8988T (cell line): ENCODE measurements around the gene BCL2.
"Not testable (repeated sequence)": the region's sequence is repeated elsewhere in the genome, so short reads cannot be mapped to it uniquely, and the experiment has no call there.

Source experiments
- DNase-seq: peaks from one replicate; pipeline ENCODE4 v3.0.0; 2011

Gene BCL2

DNA sequence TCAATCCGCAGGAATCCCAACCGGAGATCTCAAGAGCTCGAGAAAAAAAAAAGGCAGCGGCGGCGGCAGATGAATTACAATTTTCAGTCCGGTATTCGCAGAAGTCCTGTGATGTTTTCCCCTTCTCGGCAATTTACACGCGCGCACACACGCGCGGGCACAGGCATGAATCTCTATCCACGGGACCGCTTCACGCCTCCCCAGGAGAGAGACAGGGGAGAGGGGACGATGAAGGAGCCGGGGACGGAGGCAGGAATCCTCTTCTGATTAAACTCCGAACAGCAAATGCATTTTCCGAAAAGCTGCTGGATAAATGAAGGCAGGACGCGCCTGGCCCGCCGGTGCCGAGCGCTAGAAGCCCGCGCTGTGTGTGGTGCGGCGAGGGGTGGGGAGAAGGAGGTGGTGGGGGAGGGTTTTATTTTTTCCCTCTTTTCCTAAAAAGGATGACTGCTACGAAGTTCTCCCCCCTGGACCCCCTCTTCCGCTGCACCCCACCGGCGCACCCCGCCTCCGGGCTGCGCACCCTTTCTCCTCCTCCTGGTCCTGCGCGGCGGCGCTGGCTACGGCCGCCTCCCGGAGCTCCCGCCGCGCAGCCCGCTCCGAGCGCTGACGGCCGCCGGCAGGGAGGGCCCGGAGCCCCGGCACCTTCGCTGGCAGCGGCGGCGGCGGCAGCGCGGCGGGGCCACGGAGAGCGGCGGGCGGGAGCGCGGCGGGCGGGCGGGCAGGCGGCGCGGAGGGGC lies at the start of gene BCL2:
BCL2 (minus strand) TSS at position 387 of the 740 bp plus-strand sequence.
- no peak for DNase-seq

DNA sequence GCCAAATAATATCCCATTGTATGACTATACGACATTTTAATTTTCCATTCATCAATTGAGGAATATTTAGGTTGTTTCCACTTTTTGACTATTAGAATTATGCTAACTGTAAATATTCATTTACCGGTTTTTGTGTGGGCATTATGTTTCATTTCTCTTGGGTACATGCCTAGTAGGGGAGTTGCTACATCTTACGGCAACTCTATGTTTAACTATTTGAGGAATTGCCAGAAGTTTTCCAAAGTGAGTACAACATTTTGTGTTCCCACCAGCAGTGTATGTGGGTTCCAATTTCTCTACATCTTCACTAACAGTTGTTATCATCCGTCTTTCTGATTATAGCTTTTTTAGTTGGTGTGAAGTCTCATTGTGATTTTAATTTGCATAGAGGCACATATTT lies 49.0 kb upstream of the BCL2 start:
- DNase-seq: no peak

DNA sequence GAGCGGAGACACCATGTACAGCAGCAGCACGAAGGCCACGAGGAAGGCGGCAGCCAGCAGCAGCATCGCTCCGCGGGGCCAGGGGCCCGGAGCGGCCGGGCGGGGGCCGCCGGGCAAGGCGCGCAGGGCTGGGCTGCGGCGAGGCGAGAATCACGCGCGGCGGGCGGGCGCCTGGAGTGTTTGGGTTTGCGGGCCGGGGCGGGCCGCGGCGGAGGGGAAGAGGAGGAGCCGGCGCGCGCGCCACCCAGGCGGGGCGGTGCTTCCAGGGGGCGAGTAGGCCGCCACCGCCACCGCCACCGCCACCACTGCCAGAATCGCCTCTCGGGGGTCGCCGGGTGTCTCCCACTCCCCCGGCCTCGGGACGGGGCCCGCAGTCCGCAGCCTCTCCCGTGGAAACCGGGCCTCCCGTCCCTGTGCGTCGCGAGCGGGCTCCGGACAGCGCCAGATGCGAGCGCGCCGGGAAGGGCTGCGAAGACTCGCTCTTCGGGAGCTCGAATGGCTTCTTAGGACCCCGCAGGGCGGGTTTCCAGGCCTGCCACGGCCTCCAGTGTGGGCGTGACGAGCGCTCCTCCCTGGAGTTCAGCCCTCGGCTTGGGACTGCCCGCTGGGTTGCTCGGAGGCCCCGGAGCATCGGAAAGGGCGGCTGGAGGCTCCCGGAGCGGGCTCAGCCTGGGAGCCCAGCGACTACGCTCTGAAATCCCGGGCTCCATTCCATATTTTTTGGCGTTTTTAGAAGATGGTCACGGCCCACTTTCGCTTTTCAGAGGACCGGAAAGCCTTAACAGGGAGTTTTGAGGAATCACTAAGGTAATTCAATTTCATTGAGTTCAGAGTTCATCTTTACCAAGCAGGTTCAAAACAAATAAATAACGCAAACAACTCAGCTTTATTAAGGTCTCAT lies 47.7 kb upstream of the BCL2 start, which contains the start of gene KDSR:
KDSR (minus strand) TSS at position 154 of the 901 bp plus-strand sequence; CDS start at position 66, 88 bp downstream.
- peak; percentile 46 for DNase-seq

DNA sequence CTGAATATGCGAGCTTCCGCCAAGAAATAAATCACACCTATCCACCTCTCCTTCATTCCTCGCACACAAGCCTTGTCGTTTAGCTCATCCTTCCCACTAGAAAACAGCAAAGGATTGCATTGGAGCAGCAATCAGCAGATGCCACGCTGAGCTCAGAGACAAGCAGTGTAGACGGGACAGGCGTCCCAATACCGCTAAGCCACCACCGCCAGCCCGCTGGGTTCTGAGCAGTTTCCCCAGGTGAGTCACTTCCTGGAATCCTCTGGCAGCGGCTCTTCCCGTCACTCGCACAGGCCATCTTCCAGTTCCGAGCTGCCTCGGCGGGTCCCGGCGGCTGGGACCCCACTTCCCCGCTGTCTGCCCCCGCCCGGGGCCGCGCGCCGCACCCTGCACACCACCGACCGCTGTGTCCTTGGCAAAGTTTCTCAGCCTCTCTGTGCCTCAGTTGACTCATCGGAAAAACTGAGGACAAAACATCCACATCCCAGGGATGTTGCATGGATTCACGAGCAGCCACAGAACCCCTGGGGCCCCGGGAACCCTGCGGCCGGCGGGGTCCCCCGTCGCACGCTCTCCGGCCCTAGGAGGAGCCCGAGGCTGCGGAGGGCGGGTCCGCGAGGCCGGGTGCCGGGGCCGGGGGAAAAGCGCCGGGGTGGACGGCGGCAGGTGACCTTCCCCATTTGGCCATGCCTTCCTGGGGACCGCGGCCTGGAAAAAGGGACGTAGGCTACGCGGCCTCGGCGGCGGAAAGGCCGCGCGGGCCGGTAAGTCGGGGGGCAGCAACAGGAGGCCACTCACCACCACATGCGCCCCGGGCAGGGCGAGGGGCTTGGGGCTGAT lies 46.9 kb upstream of the BCL2 start:
- DNase-seq: peak; percentile 26

DNA sequence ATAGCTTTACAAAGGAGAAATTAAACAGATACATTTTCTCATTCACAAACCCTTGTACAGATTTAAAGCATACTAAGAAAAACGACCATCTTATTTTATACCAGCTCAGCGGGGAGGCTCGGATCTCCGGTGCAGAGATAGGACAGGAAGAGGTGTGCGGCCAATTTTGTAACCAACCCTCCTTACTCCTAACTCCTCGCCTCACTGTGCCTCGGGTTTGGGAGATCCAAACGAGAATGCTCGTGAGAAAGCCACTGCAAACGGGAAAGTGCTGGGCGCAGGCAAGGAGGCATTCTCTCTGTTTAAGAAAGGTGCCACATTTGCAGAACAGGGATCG lies 46.3 kb upstream of the BCL2 start:
- no peak for DNase-seq

DNA sequence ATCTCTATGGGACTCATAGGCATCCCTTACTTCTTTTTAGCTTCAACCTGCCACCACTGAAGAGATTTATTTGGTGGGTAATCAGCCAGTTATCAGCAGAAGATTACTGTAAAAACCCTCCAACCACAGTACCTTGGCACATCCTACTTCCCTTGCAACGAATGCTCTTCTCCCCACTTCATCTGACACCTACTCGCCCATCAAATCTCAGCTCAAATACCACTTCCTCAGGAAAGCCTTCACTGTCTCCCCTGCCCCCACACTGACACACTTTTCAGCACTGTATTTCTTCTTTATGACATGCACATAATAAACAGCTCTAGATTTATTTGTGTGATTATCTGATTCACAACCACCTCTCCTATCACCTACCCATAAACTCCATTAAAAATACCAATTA lies 44.4 kb upstream of the BCL2 start:
- DNase-seq: no peak

DNA sequence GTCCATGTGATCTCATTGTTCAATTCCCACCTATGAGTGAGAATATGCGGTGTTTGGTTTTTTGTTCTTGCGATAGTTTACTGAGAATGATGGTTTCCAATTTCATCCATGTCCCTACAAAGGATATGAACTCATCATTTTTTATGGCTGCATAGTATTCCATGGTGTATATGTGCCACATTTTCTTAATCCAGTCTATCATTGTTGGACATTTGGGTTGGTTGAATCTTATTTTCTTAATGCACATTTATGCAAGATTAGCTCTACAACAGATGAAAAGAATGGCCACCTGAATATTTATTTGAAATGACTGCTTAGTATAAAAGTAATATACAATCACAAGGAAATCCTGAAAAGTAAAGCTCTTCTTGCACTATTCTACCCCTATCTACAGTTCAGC lies 43.9 kb upstream of the BCL2 start:
- DNase-seq: not testable (repeated sequence)

DNA sequence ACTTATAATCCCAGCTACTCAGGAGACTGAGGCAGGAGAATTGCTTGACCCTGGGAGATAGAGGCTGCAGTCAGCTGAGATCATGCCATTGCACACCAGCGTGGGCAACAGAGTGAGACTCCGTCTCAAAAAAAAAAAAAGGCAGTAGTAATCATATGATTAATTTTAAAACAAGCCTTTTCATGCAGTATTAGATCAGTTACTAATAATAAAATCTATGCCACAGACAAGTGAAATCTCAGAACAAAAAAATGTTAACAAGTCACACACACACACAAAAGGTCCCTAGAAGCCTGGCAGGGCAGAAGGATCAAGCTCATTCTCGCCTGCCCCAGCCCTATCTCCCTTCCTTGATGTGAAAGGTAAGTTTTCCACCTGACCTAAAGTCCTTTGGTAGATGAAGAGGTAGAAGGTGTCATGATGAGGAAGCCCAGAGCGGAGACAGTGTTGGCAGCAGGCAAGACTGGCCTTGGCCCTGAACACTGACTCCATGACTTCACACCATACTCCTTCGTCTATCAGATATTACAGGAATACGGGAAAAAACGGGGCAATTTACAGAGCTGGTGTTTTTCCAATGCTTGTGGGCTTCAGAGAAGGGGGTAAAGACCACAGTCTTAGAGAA lies 36.8 kb upstream of the BCL2 start:
- DNase-seq: no peak

DNA sequence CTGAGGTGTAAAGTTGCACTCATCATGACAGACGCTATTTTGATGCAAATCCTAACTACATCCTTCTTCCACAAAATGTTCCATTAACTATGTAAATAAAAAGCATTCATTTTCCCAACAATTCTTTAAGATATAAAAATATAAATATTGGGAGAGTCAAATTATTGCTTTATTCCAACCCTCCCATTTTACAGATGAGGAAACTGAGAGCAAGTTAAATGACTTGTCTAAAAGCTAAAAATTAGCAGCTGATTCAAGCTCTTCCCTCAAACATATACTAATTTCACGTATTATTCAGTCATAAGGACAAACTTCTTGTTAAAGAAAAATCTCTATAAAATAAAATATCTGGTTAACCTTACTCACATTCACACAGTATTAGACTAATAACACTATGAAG lies 30.7 kb upstream of the BCL2 start:
- DNase-seq: no peak

DNA sequence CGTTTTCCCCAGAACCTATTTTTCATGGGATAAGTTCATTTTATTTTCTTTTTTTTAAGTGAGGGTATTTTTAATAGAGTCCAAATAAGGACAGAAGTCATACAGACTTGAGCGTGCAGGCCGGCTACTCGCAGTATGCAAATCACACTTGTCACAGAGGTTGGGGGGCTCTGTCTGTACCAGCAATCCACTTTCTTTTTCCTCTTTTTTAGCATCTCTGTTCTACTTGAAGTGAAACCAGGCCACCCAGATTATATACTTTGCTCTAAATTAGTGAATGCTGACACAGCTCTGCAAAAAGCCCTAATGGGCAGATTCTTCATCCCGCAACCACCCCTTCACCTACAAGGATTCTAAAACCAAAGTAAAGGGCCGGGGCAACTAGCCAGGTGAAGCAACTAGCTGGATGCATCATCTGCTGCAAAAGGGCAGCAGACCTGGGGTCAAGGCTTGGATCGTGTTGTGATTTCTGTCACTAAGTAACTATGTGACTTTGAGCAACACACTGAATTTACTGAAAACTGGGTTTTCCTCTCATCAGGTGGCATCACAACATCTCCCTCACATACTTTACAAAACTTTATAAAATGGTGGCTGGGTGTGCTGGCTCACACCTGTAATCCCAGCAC lies 29.1 kb upstream of the BCL2 start:
- DNase-seq: no peak

DNA sequence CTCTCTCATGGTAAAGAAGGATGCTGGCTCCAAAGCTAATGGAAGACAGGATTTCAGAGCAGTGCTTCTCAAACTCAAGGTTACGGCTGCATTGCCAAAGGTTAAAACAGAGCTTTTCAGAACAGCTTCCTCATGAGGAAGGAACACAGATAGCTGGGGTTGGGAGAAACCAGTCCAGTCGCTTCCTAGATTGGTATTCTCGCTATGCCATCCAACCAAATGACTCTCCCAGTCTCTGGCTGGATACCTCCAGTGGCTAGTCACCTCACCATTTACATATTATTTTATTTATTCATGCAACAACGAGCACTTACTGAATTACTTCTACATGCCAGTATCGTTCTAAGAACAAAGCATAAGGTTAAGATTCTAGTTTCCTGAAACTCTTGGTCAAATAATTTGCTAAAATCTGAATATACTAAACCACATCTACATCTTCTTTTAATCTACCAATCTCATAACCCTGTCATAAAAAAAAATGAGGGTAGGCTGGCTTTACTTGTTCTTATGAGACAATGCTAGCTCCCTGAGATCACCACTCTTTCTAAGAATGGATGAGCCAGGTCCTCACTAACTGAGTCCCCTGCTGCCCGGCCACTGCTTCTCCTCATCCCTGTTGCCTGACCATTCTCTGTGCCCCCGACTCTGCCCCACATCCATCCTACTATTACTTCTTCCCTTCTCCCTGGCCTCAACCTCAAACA lies 27.1 kb upstream of the BCL2 start:
- no peak for DNase-seq

DNA sequence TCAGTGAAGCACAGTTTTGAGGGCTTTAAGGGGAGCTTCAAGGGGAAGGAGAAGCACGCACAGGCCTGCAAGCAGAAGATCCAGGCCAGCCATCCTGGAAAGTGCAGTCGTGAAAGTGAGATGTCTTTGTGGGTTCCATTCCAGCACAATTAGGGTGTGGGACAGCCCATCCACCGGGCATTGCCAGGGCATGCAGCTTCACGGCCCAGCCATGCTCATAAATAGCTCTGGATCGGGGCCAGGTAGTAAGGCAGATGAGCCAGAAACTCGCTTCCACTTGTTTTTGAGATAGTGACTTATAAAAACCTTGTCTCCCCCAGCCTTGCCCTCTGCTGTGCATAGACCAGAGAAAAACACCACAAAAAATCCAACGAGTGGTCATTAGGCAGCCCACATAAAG lies 26.5 kb upstream of the BCL2 start:
- DNase-seq: no peak

DNA sequence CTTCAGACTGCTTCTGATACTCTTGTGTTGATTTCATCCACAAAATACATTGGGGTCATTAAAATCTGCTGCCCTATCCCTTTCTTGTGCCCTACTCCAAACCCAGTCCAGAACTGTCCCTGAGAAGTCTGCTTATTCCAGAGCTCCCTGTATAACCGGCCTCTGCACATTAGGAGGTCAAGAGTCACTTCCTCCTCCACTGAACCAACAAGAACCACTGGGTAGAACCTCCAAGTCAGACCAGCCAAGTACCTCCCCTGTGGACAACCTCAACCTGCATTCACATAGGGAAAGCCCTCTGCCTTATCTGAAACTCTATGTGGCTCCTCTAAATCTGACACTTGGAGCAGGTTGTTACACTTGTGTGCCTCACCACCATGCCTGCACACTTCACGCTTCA lies 25.3 kb upstream of the BCL2 start:
- DNase-seq: no peak

DNA sequence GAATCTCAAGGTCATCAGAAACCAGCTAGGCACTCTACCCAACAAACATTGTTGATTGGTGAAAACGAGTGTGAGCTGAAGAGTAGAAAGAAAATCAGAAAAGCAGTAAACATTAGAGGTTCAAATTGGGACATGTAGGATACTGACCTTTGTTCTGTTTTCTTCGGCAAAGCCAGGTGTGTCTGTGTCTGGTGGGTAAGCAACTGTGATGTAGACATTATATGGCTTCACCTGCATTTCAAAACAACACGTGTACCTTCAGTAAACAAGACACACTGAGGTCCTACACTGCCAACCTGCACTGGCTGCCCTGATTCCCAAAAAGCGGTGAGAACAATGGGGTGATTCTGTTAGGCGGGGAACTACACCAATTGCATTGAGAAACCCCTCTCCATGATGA lies 24.7 kb upstream of the BCL2 start:
- DNase-seq: no peak

DNA sequence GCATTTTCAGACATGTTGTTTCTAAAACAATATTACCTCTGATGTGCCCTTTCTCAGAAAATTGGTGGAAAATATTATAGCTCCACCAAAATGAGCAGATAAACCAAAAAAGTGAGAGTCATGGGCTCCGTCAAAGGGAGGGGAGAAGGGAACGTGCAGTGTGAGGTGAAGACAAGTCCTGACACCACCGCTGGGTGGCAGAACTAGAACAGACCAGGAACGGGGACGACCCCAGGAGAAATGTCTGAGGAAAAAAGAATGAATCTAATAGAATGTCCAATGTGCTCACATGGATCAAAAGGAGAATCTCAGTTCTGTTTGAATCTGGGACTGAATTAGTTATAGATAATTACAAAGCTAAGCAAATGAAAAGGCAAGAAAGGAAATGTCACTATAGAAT lies 22.6 kb upstream of the BCL2 start:
- DNase-seq: no peak

DNA sequence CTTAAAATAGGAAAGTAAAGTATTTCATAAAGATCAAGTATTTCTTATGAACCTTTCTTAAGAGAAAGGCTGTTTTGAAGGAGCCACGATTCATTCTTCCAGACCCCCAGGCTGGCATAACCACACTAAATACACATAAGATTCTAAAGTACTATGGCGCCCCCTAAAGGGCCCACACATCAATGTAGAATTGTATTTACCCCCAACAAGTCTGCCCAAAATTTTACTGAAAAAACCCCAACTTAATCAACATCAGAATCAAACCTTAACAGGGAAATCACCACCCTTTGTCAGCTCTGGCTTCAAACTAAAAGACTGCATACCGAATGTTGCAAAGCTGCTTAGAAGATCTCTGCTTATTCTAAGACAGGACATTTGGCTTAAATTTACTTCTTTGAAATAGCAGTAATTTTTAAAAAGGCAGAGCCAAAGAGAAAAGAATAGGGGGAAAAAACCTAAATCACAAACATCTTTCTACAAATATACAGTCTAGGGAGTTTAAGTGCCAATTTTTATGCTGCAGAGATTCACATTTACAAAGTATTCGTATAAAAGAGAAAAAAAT lies 20.4 kb upstream of the BCL2 start:
- DNase-seq: no peak

DNA sequence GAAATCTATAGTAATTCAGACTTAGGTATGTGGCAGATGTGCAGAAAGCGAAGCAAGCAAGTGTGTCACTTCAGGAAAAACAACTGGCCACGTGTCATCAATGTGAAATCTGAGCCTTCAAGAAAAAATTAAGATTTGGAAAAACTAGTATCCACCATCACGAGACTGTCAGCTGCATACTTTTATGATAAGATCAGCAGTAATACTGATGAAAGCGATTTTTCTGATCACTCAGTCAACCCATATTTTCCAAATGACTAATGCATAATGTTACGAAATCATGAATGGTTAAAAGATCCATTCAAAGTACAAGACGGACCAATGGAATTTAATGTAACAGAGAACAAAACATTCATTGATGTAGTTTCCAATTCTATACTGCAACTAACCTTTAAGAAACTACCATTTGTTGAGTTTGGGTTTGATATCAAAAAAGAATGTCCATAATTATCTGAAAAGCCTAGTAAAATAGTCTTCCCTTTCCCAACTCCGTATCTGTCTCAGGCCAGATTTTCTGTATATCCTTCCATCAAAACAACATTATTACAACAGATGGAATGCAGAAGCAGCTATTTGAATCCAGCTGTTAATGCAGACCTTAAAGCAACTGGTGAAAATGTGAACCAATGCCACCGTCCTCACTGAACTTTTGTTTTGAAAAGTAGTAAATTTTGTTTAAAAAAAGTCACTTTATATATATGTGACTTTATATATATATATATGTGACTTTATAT lies 17.0 kb upstream of the BCL2 start:
- no peak for DNase-seq

DNA sequence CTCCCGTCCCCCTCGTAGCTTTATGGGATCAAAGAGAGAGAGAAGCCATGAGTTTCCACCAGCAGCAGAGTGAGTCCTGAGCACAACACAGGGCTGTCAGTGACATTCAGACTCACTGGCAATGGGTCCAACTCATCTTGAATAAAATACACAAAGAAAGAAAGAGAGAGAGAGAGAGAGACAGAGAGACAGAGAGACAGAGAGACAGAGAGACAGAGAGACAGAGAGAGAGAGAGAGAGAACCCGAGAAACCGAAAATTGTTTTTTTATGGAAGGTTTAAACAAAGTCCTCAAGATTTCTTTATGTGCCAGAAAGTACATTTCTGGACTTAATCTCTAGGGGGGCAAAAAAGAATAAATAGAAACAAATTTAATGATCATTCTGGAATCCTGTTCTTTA lies 11.5 kb upstream of the BCL2 start:
- DNase-seq: no peak

DNA sequence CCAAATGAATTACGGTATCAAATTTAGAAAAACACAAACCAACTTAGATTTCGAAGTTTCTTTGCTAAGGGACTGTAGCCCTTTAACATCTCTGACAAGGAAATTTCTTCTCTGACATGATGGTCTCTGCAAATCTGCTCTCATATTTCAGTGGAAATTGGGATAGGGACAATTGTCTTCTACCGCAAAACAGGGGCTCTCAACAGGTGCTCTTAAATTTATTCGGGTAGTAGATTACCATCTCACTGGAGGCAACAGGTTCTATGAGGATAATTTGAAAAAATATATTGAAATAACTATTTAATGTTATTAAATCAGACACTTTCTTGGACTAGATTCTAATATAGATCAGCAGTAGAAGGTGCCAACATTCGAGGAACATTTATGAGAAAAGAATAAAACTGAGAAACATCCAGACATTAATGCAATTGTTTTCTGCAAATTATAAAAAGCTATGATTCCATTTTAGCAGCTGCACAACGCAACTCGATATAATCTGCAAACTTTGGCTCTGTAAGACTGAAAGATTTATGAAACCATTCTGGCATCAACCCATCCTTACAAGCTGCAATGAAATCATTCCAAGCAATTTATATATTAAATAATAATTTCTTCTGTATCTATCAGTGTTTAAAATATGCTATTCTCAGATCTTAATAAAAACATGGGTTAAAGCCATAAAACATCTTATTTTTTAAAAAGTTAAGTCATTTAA lies 10.0 kb upstream of the BCL2 start:
- no peak for DNase-seq

DNA sequence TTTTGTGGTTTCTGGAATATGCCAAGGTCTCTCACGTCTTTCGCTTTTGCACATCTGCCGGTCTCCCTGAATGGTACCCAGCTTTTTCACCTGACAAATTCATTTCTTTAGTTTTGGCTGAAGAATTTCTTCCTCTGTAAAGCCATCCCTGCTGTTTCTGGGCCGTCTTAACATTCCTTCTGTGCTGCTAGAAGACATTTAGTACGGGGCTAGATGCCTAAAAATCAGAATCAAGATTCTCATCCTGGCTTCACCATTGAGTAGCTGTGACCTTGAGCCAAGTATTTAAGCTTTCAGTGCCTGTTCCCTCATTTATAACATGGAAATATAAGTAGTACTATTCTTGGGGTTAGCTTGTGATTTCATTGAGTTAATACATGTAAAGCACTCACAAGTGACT lies 6.4 kb upstream of the BCL2 start:
- no peak for DNase-seq
